Mucosa of stomach (tissue), 1 donor: ENCODE measurements around the gene PTPRD.

Experiments
- H3K27me3 ChIP-seq: one replicate; pipeline ENCODE4 v1.7.0; 2013; ENCODE audit warnings: mild to moderate bottlenecking, low read length; ENCODE audit not compliant: control insufficient read depth, insufficient read depth
- H3K36me3 ChIP-seq: one replicate; pipeline ENCODE4 v1.7.0; 2013; ENCODE audit warnings: low read length; ENCODE audit not compliant: control insufficient read depth, insufficient read depth
- H3K4me1 ChIP-seq: one replicate; pipeline ENCODE4 v1.7.0; 2013; ENCODE audit warnings: mild to moderate bottlenecking, low read length; ENCODE audit not compliant: control insufficient read depth, insufficient read depth
- H3K4me3 ChIP-seq: one replicate; pipeline ENCODE4 v1.7.0; 2013; ENCODE audit warnings: low read length
- H3K9ac ChIP-seq: one replicate; pipeline ENCODE4 v1.7.0; 2013; ENCODE audit warnings: mild to moderate bottlenecking, low read length, moderate library complexity
- H3K9me3 ChIP-seq: one replicate; pipeline ENCODE4 v1.7.0; 2013; ENCODE audit warnings: mild to moderate bottlenecking, low read length, moderate library complexity; ENCODE audit not compliant: control insufficient read depth
- donor health status: Pancreatic carcinoma.

The PTPRD gene

GRCh38 chr9:9212963-9213362 lies 1399.8 kb downstream of the PTPRD start:
- no peak overlapping the region for H3K9ac ChIP-seq
- H3K27me3 ChIP-seq = no peaks in the 10 kb centered on the region
- H3K36me3 ChIP-seq = no peaks in the 10 kb centered on the region
- H3K9me3 ChIP-seq = no peaks in the 10 kb centered on the region
- peaks cover 5% of the 10 kb centered on the region for H3K4me1 ChIP-seq
- H3K4me3 ChIP-seq = no peak overlapping the region

- H3K4me1 ChIP-seq = peaks cover 4% of the 10 kb centered on the region
- H3K9me3 ChIP-seq = no peaks in the 10 kb centered on the region
- H3K27me3 ChIP-seq = no peaks in the 10 kb centered on the region
- no peak overlapping the region for H3K4me3 ChIP-seq
- H3K36me3 ChIP-seq = no peaks in the 10 kb centered on the region
- H3K9ac ChIP-seq = no peak overlapping the region
These were observed 1410.5 kb downstream of the PTPRD start for GRCh38 chr9:9202276-9202675.

DNA sequence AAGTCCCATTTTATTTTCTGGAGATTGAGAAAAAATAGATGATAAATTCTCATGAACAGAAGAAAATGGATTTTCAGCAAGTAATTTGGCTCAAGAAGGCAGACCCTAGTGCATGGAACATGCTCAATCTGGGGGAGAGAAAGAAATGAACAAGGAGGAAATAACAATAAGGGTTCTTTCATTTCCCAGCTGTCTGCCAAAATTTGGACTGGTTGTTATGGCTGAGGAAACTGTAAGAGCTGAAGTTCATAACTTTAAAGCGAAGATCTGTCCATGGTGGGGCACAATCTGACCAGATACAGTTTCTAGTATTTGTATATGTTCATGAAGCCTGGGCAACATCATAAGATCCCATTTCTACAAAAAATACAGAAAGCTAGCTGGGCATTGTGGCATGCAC lies 1426.7 kb downstream of the PTPRD start:
- no peaks in the 10 kb centered on the region for H3K36me3 ChIP-seq
- no peak overlapping the region for H3K9ac ChIP-seq
- no peaks in the 10 kb centered on the region for H3K4me1 ChIP-seq
- H3K4me3 ChIP-seq = no peak overlapping the region
- H3K27me3 ChIP-seq = no peaks in the 10 kb centered on the region
- no peaks in the 10 kb centered on the region for H3K9me3 ChIP-seq

DNA sequence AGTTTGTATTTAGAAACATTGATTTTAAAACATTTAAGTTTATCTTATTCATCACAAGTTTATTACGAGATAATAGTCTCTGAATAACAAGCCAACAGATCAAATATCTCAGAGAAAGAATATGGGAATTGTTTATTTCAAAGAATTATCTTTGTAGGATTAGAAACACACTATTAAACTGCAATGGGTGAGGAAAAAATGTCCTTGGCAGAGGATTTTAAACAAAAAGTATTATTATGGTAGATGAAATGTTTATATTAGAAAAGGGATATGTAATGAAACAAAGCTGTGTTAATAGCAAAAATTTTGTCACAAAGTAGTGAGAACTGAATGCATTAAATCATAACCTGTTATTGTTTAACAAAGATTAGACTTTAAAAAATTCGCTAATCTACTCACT lies 1430.4 kb downstream of the PTPRD start:
- Histone ChIP-seq H3K4me3 (no peak overlapping the region), H3K36me3 (no peaks in the 10 kb centered on the region), H3K9me3 (no peaks in the 10 kb centered on the region), H3K9ac (no peak overlapping the region), H3K27me3 (no peaks in the 10 kb centered on the region), H3K4me1 (no peaks in the 10 kb centered on the region)

DNA sequence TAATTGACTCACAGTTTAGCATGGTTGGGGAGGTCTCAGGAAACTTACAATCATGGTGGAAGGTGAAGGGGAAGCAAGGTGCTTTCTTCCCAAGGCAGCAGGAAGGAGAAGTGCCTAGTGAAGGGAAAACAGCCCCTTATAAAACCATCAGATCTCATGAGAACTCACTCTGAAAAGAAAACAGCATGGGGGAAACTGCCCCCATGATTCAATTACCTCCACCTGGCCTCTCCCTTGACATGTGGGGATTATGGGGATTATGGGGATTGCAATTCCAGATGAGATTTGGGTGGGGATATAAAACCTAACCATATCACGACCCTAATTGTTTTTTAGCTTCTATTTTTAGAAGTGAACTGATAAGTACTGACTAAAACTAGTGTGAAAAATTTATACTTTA lies 1435.7 kb downstream of the PTPRD start:
- Histone ChIP-seq H3K36me3 (no peaks in the 10 kb centered on the region), H3K9ac (no peak overlapping the region), H3K4me3 (no peak overlapping the region), H3K27me3 (no peaks in the 10 kb centered on the region), H3K4me1 (no peaks in the 10 kb centered on the region), H3K9me3 (no peaks in the 10 kb centered on the region)

DNA sequence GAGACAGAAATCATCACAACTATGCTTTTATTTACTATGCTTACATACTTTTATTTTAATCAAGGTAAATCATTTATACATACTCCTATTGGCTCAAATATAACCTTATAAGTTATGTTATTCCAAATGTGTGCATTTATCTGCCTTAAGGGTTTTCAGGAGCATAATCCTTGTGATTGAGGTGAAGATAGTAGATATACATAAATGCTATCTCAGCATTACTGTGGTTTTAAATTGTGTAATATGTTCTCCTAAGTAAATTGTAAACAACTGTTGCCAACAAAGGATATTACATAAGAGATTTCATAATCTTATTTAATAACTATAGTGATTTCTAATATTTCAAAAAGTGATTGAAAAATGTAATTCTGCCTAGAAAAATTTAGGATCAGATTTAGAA lies 1438.4 kb downstream of the PTPRD start:
- H3K27me3 ChIP-seq = no peaks in the 10 kb centered on the region
- no peaks in the 10 kb centered on the region for H3K9me3 ChIP-seq

DNA sequence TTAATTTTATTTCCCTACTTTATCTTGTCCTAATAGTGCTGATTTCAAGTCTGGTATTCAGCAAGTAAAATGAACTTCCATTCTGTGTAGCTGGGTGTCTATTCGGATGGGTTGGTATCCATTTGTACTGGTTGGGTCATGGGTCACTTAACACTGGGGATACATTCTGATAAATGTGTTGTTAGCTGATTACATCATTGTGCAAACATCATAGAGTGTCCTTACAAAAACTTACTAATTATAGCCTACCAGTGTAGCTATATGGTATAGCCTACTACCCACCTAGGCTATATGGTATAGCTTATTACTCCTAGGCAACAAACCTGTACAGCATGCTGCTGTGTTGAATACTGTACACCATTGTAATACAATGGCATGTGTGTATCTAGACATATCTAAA lies 1439.5 kb downstream of the PTPRD start:
- Histone ChIP-seq H3K9me3 (no peaks in the 10 kb centered on the region), H3K4me1 (no peaks in the 10 kb centered on the region), H3K9ac (no peak overlapping the region), H3K36me3 (no peaks in the 10 kb centered on the region), H3K4me3 (no peak overlapping the region), H3K27me3 (no peaks in the 10 kb centered on the region)

More for the DNA sequence above, 1438.4 kb downstream of the PTPRD start:
- Histone ChIP-seq H3K36me3 (no peaks in the 10 kb centered on the region), H3K4me3 (no peak overlapping the region), H3K9ac (no peak overlapping the region), H3K4me1 (no peaks in the 10 kb centered on the region)

DNA sequence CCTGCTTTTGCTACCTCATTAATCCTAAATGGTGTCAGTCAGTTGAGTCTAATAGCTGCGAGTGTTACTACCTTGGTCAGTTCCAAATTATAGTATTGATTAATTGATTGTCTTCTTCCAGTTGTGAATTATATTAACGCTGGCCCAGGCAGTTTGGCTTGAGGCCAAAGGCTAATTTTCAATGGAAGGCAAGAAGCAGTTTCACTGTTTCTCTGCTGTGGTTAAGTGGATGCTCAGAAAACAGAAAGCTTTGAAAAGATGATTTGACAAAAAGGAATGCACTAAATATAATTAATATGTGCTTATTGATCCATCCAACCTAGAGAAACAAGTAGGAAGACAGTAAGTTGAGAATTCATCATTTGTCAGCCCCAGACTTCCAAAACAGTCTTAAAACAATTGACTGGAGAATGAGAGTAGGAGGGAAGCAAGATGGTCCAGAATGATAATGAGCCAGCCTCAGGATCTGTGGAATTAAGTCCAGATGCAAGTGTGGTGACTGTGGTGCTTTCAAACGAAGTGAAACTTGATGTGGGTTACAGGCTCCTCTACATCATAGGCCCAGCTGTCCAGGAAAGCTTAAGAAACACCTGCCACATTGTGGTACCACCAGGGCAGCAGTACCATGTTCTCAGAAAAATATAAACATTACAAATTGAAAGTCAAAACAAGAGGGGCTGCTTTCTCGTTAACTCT lies 1442.2 kb downstream of the PTPRD start:
- Histone ChIP-seq H3K27me3 (no peaks in the 10 kb centered on the region), H3K4me1 (no peaks in the 10 kb centered on the region), H3K9me3 (no peaks in the 10 kb centered on the region), H3K36me3 (no peaks in the 10 kb centered on the region), H3K9ac (no peak overlapping the region), H3K4me3 (no peak overlapping the region)

DNA sequence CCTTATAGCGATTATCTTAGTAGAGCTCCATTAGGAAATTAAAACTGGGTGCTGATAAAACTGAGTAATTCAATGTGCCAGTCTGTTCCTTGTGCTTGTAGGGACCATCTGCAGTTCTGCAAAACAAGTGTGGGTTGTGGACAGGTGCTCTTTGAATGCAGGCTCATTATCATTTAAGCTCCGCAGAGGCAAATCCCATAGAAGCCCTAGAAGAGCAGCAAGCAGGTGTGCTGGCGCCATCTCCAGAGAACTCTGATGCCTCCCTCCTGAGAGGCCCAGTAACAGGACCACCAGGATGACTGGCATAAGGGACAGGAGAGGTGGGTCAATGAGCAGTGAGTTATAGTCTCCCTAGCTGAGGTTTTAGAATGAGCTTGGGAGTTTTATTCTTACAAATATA lies 1470.8 kb downstream of the PTPRD start:
- Histone ChIP-seq H3K36me3 (no peaks in the 10 kb centered on the region), H3K9ac (no peak overlapping the region), H3K27me3 (no peaks in the 10 kb centered on the region), H3K9me3 (no peaks in the 10 kb centered on the region), H3K4me3 (no peak overlapping the region), H3K4me1 (no peaks in the 10 kb centered on the region)

DNA sequence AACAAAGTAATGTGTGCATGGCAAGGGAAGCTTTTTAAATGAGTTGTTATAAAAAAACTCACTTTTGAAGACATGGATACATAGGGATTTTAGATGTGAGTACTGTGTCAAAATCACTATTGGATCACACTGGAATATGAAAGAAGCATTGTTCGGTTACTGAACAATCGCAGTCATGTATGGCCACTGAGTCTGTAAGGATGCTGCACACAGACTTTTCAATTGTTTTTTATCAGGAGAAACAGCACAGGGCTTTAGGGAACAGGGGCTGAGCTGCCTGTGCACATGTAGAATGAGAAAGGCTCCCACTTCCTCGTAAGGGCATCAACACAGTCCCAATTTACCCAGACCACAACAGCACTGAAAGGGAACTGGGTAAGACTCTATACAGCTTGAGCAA lies 1479.3 kb downstream of the PTPRD start:
- Histone ChIP-seq H3K36me3 (no peaks in the 10 kb centered on the region), H3K9me3 (no peaks in the 10 kb centered on the region), H3K4me3 (no peak overlapping the region), H3K4me1 (no peaks in the 10 kb centered on the region), H3K9ac (no peak overlapping the region), H3K27me3 (no peaks in the 10 kb centered on the region)

DNA sequence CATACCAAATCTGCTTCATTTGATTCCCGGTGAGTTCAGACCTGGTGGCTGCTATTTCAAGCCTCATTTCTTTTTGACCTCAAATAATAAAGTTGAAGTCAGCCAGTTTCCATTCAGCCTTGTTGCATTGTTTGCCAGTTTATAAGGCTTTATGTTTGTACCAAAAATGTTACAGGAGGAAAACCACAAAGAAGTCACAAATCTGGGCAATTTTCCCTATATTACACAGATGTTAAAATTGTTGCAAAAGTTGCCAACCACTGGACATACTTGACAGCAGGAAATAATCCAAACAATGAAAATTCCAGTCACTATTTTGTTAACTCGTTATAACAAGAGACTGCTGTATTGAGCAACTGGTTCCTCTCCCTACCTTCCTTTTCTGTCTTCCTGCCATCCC lies 1488.2 kb downstream of the PTPRD start:
- Histone ChIP-seq H3K9me3 (no peaks in the 10 kb centered on the region), H3K36me3 (no peaks in the 10 kb centered on the region), H3K27me3 (no peaks in the 10 kb centered on the region), H3K9ac (no peak overlapping the region), H3K4me1 (no peaks in the 10 kb centered on the region), H3K4me3 (no peak overlapping the region)

- no peak overlapping the region for H3K4me3 ChIP-seq
- H3K36me3 ChIP-seq = no peaks in the 10 kb centered on the region
- no peak overlapping the region for H3K9ac ChIP-seq
- H3K27me3 ChIP-seq = no peaks in the 10 kb centered on the region
- H3K4me1 ChIP-seq = no peaks in the 10 kb centered on the region
- no peaks in the 10 kb centered on the region for H3K9me3 ChIP-seq
These were observed 1490.4 kb downstream of the PTPRD start for GRCh38 chr9:9122230-9122875.
